ENCODE data around the gene LYST.
"Not testable (repeated sequence)": the region's sequence is repeated elsewhere in the genome, so short reads cannot be mapped to it uniquely, and the experiment has no call there.

LYST gene

DNA sequence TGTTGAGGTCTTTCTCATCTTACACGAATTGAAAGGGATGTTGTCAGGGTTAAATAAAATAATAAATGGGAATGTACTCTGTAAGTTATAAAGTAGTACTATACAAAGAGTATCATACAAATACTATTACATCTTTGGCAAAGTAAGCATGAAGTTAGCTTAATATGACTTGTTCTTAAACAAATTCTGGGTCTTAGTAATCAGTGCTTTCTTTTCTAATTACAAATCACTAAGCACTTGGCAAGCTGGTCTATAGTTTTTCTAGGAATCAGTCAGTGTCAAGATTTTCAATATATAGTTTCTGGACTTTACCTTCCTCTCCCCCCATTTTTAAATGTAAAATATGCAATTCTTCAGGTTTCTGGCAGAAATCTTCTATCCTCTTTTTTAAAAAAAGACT, 6.9 kb downstream of the LYST start:
- in situ Hi-C loops (cut with HindIII; ENCODE audit: low sequenced_read_pairs) = no loop called here

- in situ Hi-C loops (cut with HindIII; ENCODE audit: low sequenced_read_pairs) = no loop called here
Measured at GRCh38 chr1:235858766-235859165, 7.9 kb downstream of the LYST start.

- in situ Hi-C loops (cut with HindIII; ENCODE audit: low sequenced_read_pairs) = no loop called here
Measured at GRCh38 chr1:235857756-235858155, 8.9 kb downstream of the LYST start.

- in situ Hi-C loops (cut with HindIII; ENCODE audit: low sequenced_read_pairs) = no loop called here
Measured at GRCh38 chr1:235855811-235856429, 10.8 kb downstream of the LYST start.

GRCh38 chr1:235854347-235854746, 12.4 kb downstream of the LYST start:
- in situ Hi-C loops (cut with HindIII; ENCODE audit: low sequenced_read_pairs) = no loop called here

DNA sequence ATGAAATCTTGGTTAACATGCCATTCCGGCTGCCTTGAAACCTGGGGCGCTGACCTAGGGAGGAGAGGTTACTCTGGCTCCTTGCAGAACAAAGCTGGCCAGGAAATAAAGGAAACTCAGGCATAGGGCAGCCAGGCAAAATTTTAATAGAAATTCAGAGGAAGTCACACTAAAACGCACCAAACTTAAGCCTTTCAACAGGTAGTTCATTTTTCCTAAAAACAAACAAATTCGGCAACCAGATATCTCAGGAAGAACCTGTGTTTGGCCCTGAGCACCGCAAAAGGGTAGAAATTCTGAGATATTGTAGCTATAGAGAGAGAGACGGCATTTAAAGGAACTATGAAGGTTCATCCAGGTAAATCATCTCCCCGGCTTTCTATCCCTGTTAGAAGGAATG, 13.1 kb downstream of the LYST start:
- in situ Hi-C loops (cut with HindIII; ENCODE audit: low sequenced_read_pairs) = no loop called here

DNA sequence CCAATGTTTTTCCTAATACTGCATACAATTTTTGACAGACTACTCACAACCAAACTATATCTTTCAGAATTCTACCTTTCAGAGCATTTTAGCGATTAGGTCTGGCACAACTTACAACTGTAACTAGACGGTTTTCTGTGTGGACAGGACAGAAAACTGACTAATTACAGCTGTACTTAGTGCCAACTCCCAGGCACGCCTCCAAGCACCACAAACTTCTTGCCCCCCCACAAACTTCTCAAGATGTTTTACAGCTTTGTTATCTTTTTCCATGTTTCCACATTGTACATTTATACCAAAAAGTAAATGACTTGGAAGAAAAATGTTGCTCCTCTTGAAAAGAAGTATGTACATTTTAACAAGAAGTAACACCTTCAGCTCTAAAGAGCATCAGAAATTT, 13.8 kb downstream of the LYST start:
- in situ Hi-C loops (cut with HindIII; ENCODE audit: low sequenced_read_pairs) = no loop called here

DNA sequence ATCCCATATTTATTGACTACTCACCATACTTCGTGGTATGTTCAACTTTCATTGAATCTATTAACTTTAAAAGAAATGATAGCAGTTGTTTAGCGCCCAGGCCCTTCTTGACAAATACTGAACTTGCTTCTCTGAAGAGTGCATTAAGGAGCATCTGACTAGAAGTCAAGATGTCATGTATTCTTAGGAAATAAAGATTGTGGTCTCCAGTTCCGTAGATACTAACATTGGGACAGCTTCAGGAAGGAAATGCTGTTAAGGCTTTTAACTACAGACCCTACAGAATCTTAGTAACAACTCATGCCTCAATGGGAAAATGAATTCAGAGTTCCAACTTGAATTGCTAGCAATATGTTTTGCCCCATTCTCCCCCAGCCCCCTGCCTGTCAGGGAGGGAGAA, 14.8 kb downstream of the LYST start:
- in situ Hi-C loops (cut with HindIII; ENCODE audit: low sequenced_read_pairs) = no loop called here

DNA sequence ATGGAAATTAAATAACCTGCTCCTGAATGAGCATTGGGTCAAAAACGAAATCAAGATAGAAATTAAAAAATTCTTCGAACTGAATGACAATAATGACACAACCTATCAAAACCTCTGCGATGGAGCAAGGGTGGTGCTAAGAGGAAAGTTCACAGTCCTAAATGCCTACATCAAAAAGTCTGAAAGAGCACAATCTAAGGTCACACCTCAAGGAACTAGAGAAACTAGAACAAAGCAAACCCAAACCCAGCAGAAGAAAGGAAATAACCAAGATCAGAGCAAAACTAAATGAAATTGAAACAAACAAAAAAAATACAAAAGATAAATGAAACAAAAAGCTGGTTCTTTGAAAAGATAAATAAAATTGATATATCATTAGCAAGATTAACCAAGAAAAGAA, 18.5 kb downstream of the LYST start:
- in situ Hi-C loops (cut with HindIII; ENCODE audit: low sequenced_read_pairs) = not testable (repeated sequence)

DNA sequence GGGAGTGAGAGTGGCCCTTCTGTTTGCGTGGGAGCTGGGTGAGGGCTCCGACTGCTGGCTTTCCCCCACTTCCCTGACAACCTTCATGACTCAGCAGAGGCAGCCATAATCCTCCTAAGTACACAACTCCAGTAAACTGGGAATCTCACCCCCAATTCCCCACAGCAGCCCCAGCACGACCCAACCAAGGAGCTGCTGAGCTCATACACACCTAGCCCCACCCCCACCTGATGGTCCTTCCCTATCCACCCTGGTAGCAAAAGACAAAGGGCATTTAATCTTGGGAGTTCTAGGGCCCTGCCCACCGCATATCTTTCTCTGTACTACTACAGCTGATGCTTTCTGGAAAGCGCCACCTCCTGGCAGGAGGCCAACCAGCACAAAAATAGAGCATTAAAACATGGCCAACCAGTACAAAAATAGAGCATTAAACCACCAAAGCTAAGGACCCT, 21.0 kb downstream of the LYST start:
- in situ Hi-C loops (cut with HindIII; ENCODE audit: low sequenced_read_pairs) = not testable (repeated sequence)

DNA sequence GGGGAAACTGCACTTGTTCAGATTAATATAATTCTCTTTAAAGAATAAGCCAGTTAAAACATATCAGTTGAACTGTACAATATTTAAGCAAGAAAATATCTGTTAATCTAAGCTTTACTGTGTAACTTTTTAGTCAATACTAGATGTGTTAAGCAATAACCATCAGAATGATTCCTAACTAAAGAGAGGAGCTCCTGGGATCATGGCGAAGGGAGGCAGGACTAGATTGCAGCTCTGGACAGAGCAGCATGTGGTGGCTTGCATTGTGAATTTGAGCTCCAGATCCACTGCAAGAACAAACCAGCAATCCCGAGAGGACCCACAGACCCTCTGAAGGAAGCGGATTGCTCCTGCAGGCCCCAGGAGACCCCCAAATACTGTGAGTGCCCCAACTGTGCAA, 21.9 kb downstream of the LYST start:
- in situ Hi-C loops (cut with HindIII; ENCODE audit: low sequenced_read_pairs) = loop anchor here (5.0 kb wide), 1 partner anchor 88 kb away; no protein-coding TSS in a partner anchor

DNA sequence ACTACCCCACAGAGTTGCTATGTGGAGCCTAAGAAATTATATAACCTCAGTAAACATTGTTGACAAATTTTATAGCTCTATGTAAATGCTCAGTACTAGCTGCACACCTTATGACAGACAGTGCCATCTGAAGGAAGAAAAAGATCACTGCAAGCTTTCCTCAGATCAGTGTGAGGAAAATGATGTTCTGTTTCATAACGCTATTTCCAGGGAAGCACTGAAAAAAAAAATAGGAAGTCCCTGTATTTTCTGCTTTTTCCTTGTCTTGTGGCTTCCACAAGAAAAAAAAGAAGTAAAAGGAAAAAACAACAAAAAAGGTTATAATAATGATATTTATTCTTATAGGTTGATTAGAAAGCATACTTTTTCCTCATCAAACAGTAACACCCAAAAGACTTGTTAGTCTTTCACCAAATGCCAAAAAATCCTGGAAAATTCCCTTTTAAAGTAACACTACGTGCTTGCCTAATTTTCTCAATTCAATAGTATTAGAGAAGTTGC, 23.2 kb downstream of the LYST start:
- in situ Hi-C loops (cut with HindIII; ENCODE audit: low sequenced_read_pairs) = loop anchor here (5.0 kb wide), 1 partner anchor 89 kb away; no protein-coding TSS in a partner anchor

DNA sequence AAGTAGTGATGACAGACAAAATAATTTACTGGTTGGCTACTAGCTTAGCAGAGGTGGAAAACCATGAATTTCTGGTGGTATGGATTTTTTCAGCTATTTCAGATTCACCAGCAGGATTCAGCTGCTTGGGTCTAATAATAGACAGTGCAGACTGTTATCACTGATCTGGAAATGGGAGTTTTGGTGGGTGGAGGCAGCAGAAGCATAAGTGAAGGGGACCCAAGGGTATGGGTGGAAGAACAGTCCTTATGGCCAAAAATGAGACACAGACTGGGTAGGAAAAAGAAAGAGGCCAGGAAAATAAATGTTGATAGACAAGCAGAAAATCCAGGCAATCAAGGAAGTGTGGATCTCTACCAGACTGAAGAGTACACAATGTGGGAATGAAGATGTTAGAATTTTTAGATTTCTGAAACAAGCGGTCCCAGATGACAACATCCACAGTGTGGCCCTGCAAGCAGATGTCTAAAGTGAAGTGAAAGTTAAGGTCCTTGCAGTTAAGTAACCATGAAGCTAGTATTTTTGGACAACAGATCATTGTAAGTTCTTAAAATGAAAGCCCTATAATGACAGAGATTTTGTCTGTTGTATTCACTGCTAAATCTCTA, 24.7 kb downstream of the LYST start:
- in situ Hi-C loops (cut with HindIII; ENCODE audit: low sequenced_read_pairs) = loop anchor here (5.0 kb wide), 1 partner anchor 90 kb away; no protein-coding TSS in a partner anchor

DNA sequence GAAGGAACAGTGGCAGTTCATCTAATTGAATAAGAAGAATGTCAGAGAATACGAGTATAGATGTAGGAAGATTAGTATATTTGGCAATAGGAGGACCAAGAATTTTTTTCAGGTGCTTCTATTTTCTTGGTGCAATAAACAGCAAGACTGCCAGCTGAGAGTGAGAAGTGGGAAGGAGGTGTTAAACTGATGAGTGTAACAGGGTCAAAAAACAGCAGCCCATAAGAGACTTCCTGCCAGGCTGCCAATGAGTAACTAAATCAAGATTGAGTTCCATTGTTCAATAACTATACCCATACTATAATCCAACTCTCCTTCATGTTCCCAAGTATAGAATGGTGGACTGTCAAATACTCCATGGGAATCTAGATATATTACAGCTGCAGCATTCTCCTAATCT, 28.7 kb downstream of the LYST start:
- in situ Hi-C loops (cut with HindIII; ENCODE audit: low sequenced_read_pairs) = no loop called here

GRCh38 chr1:235835226-235835625, 31.5 kb downstream of the LYST start:
- in situ Hi-C loops (cut with HindIII; ENCODE audit: low sequenced_read_pairs) = no loop called here

DNA sequence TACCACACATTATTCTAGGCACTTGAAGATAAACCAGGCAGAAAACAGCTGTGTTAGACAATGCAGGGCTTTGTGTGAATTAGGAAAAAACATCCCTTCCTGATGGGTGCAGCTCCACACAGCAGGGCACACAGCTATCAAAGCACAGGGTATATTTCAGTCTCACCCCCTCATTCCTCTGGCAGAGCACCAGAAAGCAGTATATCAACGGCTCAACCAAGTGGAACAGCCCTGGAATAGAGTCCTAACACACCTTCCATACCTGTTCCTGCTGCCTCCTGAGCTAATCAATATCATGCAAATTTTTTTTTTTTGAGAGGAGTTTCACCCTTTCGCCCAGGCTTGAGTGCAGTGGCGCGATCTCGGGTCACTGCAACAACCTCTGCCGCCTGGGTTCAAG, 32.1 kb downstream of the LYST start:
- in situ Hi-C loops (cut with HindIII; ENCODE audit: low sequenced_read_pairs) = no loop called here

- in situ Hi-C loops (cut with HindIII; ENCODE audit: low sequenced_read_pairs) = no loop called here
Measured at GRCh38 chr1:235832011-235832410, 34.7 kb downstream of the LYST start.

DNA sequence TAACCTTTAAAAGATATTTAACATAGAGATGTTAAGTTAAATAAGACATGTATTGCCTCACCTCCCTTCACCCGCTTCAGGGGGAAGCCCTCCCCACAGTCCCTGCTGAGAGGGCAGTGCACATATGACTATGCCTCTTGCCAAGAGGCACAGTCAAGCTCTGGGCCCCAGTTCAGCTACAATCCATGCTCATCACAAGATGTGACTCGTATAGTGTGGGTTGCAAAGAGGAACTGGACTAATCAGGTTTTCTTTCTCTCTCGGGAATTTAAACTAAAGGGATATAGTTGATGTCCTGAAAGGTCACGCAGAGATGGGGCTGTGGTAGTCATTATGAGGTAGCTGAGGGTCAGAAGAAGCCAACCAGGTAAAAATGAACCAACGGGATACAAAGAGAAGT, 35.6 kb downstream of the LYST start:
- in situ Hi-C loops (cut with HindIII; ENCODE audit: low sequenced_read_pairs) = no loop called here

DNA sequence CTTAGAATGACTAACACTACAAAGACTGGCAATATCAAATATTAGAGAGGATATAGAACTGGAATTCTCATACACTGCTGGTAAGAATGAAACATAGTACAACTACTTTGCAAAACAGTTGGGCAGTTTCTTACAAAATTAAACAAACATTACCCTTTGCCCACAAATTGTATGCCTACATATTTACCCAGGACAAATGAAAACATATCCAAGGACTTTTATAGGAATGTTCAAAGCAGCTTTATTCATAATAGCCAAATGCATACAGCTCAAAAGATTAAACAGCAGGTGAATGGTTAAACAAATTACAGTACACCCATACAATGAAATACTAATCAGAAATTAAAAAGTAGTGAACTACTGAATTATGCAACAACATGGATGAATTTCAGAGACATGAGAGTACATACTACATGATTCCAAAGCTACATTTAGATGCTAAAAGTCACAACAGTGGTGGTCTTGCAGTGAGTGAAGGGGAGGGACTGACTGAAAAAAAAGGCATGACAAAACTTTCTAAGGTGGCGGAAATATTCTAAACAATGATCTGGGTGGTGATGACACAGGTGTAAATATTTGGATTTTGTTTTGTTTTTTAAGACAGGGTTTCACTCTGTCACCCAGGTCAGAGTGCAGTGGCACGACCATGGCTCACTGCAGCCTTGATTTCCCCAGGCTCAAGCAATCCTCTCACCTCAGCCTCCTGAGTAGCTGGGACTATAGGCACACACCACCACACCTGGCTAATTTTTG, 40.4 kb downstream of the LYST start:
- in situ Hi-C loops (cut with HindIII; ENCODE audit: low sequenced_read_pairs) = no loop called here

DNA sequence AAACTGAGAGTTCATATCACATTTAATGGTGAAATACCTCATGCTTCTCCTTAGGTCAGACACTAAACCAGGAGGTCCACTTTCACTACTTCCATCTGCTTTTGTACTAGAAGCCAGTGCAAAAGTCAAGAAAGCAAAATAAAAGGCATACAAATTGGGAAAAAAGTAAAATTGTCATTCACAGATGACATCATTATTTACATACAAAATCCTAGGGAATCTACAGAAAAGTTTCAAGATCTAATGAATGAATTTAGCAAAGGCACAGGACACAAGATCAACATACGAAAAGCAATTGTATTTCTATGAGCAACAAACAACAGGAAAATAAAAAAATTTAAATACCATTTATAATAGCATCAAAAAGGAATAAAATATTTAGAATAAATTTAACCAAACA, 41.5 kb downstream of the LYST start:
- in situ Hi-C loops (cut with HindIII; ENCODE audit: low sequenced_read_pairs) = no loop called here

- in situ Hi-C loops (cut with HindIII; ENCODE audit: low sequenced_read_pairs) = no loop called here
Measured at GRCh38 chr1:235823684-235824083, 43.0 kb downstream of the LYST start.

DNA sequence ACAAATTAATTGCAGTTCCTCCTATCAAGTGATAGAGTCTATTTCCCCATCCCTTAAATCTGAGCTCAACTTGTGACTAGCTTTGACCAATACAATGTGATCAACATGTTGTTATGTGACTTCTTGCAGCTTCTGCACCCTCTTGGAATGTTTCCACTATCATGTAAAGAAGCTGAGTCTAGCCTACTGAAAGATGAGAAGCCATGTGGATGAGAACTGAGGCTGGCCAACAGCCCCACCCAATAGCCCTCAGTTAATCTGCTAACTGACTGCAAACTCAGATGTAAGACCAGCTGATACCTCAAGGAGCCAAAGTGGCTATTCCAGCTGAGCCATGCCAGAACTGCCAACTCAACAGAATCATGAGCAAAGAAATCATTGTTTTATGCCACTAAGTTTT, 44.0 kb downstream of the LYST start:
- in situ Hi-C loops (cut with HindIII; ENCODE audit: low sequenced_read_pairs) = no loop called here
